ENCODE results near the gene C1orf94. TPM values are rescaled to one million over a fixed set of nuclear protein-coding genes. Genes with fewer than 3 reads are reported as not detected.

C1orf94 gene
- total and polyA plus RNA-seq, 2 of the 4 experiments (the other 2 are of a cell fraction): not detected

GRCh38 chr1:34267326-34267725, 90.6 kb downstream of the C1orf94 start:
- ChIA-PET CTCF (no interaction called here), POLR2A (ENCODE audit: unreplicated experiment) (no interaction called here)
- H2AK5ac ChIP-seq (ENCODE audit: low read depth, low read length): no peak overlapping the region
- in situ Hi-C loops (cut with MboI; ENCODE audit: low sequenced_read_pairs) (no loop called here), dilution Hi-C loops (cut with HindIII; ENCODE audit: low sequenced_read_pairs, unreplicated experiment) (no loop called here), intact Hi-C loops (cut with micrococcal nuclease) (no loop called here)
- no peak overlapping the region for H2BK5ac ChIP-seq (ENCODE audit: low read depth, low read length, poor library complexity, severe bottlenecking)
- no peak overlapping the region for H3K23ac ChIP-seq (ENCODE audit: low read depth, low read length)
- TF ChIP-seq CEBPB (IDR thresholded peaks at IDR 0.05; ENCODE audit: low read depth, low read length) (no peak), BHLHE40 (IDR thresholded peaks at IDR 0.05; ENCODE audit: low read depth, low read length) (no peak), MXI1 (IDR thresholded peaks at IDR 0.05; ENCODE audit: borderline replicate concordance, low read depth, low read length) (no peak), CHD1 (IDR thresholded peaks at IDR 0.05; ENCODE audit: low read depth, low read length) (no peak), RFX5 (IDR thresholded peaks at IDR 0.05; ENCODE audit: low read depth, low read length) (no peak), SMC3 (IDR thresholded peaks at IDR 0.05; ENCODE audit: low read depth, low read length) (no peak), MAFK (IDR thresholded peaks at IDR 0.05; ENCODE audit: low read depth, low read length) (no peak), POLR2A (IDR thresholded peaks at IDR 0.05; ENCODE audit: low read depth, low read length) (no peak), RAD21 (IDR thresholded peaks at IDR 0.05; ENCODE audit: low read length) (no peak), NFE2L2 (IDR thresholded peaks at IDR 0.05; ENCODE audit: low read depth, low read length) (no peak), FOS (IDR thresholded peaks at IDR 0.05; ENCODE audit: low read depth, low read length) (no peak), RCOR1 (IDR thresholded peaks at IDR 0.05; ENCODE audit: insufficient replicate concordance, low read length) (no peak), MAZ (IDR thresholded peaks at IDR 0.05; ENCODE audit: borderline replicate concordance, low read depth, low read length) (no peak)
- TF ChIP-seq, protein P1, sequence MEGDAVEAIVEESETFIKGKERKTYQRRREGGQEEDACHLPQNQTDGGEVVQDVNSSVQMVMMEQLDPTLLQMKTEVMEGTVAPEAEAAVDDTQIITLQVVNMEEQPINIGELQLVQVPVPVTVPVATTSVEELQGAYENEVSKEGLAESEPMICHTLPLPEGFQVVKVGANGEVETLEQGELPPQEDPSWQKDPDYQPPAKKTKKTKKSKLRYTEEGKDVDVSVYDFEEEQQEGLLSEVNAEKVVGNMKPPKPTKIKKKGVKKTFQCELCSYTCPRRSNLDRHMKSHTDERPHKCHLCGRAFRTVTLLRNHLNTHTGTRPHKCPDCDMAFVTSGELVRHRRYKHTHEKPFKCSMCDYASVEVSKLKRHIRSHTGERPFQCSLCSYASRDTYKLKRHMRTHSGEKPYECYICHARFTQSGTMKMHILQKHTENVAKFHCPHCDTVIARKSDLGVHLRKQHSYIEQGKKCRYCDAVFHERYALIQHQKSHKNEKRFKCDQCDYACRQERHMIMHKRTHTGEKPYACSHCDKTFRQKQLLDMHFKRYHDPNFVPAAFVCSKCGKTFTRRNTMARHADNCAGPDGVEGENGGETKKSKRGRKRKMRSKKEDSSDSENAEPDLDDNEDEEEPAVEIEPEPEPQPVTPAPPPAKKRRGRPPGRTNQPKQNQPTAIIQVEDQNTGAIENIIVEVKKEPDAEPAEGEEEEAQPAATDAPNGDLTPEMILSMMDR (conservative IDR thresholded peaks at IDR 0.05; ENCODE audit: low read depth, low read length): no peak
- TF ChIP-seq, protein P2, sequence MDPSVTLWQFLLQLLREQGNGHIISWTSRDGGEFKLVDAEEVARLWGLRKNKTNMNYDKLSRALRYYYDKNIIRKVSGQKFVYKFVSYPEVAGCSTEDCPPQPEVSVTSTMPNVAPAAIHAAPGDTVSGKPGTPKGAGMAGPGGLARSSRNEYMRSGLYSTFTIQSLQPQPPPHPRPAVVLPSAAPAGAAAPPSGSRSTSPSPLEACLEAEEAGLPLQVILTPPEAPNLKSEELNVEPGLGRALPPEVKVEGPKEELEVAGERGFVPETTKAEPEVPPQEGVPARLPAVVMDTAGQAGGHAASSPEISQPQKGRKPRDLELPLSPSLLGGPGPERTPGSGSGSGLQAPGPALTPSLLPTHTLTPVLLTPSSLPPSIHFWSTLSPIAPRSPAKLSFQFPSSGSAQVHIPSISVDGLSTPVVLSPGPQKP (IDR thresholded peaks at IDR 0.05; ENCODE audit: borderline replicate concordance, low read depth, low read length): no peak
- TF ChIP-seq, protein P3, sequence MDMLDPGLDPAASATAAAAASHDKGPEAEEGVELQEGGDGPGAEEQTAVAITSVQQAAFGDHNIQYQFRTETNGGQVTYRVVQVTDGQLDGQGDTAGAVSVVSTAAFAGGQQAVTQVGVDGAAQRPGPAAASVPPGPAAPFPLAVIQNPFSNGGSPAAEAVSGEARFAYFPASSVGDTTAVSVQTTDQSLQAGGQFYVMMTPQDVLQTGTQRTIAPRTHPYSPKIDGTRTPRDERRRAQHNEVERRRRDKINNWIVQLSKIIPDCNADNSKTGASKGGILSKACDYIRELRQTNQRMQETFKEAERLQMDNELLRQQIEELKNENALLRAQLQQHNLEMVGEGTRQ (IDR thresholded peaks at IDR 0.05; ENCODE audit: low read depth, low read length): no peak
- H2BK120ac ChIP-seq (ENCODE audit: low read depth, low read length): no peak overlapping the region
- no peak overlapping the region for H3K4me3 ChIP-seq (ENCODE audit: insufficient read depth, low read depth, low read length)
- H2BK15ac ChIP-seq (ENCODE audit: low read depth, low read length): no peak overlapping the region
- no peak overlapping the region for H3K9ac ChIP-seq (ENCODE audit: low read depth, low read length)
- DNase-seq: no peak
- no peaks in the 10 kb centered on the region for H4K20me1 ChIP-seq (ENCODE audit: insufficient read depth, low read length)
- H2BK20ac ChIP-seq (ENCODE audit: low read depth, low read length): no peak overlapping the region
- no CpG with 5 or more reads among the region's 5 CpGs for WGBS, 2 experiments (ENCODE audit: extremely low coverage in 2 of 2, insufficient read length in 1 of 2)
- no peak overlapping the region for H2AFZ ChIP-seq (replicated peaks; ENCODE audit: low read length, poor library complexity)
- no peak overlapping the region for H3K4ac ChIP-seq (ENCODE audit: low read depth, low read length)
- no peak for ATAC-seq (ENCODE audit: low read depth)
- H2AK9ac ChIP-seq (replicated peaks; ENCODE audit: low read depth, low read length, poor library complexity): no peak overlapping the region
- H3K14ac ChIP-seq (replicated peaks; ENCODE audit: low read depth, low read length): no peak overlapping the region
- no peak overlapping the region for H4K91ac ChIP-seq (ENCODE audit: insufficient read depth, low read depth, low read length)
- no peaks in the 10 kb centered on the region for H3K27me3 ChIP-seq (ENCODE audit: control insufficient read depth, insufficient read depth, low read length)
- H3K18ac ChIP-seq (ENCODE audit: low read depth, low read length): no peak overlapping the region
- no TSS peak for BruUV-seq (replicated peaks)
- H3K27ac ChIP-seq (ENCODE audit: insufficient read depth, low read length): no peak overlapping the region
- no peak overlapping the region for H3K4me2 ChIP-seq (ENCODE audit: low read depth, low read length)
- no peaks in the 10 kb centered on the region for H3K36me3 ChIP-seq (ENCODE audit: control insufficient read depth, insufficient read depth, low read length)
- H3K9me1 ChIP-seq (ENCODE audit: insufficient read depth, low read length): no peaks in the 10 kb centered on the region
- no peak overlapping the region for H4K8ac ChIP-seq (ENCODE audit: low read depth in 2 of 2, low read length in 2 of 2)
- H3K79me1 ChIP-seq (ENCODE audit: low read depth in 1 of 2, low read length in 2 of 2): no peaks in the 10 kb centered on the region
- no peak overlapping the region for H3K56ac ChIP-seq (ENCODE audit: extremely low read depth, insufficient read depth, low read length)
- no peaks in the 10 kb centered on the region for H3K4me1 ChIP-seq (ENCODE audit: control insufficient read depth, insufficient read depth, low read length)
- H3K9me3 ChIP-seq (ENCODE audit: control insufficient read depth, insufficient read depth, low read length): peaks cover 35% of the 10 kb centered on the region
- no peak overlapping the region for H4K5ac ChIP-seq (ENCODE audit: low read depth, low read length)
